ENCODE measurements around the gene NCOA3.
A peak's percentile ranks its signal among the peaks of the same experiment; 100 is the strongest.

NCOA3 gene

DNA sequence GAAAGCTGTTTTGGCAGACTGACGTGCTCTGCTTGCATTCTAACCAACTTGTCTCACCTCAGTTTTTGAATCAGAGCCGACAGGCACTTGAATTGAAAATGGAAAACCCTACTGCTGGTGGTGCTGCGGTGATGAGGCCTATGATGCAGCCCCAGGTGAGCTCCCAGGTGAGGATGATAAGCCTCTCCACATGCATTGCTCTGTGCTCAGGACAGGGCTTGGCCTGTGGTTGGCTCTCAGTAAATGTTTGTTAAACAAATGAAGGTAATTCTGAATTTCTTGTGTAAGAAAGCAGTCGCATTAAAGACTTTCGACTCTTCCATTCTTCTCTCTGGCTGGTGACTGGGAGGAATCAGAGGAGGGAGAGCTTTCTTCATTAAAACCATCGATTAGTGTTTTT lies 147.3 kb downstream of the NCOA3 start:
- no peak for DNase-seq

DNA sequence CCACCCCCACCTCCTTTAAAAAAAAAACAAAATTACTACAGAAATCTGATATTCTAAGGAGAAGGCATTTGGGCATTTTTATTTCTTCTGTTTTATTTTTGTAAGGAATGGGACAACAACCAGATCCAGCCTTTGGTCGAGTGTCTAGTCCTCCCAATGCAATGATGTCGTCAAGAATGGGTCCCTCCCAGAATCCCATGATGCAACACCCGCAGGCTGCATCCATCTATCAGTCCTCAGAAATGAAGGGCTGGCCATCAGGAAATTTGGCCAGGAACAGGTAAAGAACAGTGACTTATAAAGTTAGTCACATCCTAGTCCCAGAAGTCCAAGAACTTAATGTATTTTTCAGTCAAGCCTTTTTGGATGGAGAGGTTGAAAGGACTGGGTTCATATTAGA lies 150.6 kb downstream of the NCOA3 start:
- DNase-seq, result no peak

DNA sequence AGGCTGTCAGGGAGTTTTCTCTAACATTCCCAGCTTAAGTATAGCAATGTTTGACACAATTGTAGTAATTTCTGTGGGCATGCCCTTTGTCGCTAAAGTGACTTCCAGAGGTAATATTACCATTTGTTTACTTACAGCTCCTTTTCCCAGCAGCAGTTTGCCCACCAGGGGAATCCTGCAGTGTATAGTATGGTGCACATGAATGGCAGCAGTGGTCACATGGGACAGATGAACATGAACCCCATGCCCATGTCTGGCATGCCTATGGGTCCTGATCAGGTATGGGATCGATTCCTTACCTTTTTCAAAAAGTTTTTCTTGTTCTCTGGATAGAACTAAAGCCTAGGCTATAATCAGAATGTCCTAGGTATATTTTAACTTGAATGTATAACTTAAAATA lies 151.1 kb downstream of the NCOA3 start:
- no peak for DNase-seq

DNA sequence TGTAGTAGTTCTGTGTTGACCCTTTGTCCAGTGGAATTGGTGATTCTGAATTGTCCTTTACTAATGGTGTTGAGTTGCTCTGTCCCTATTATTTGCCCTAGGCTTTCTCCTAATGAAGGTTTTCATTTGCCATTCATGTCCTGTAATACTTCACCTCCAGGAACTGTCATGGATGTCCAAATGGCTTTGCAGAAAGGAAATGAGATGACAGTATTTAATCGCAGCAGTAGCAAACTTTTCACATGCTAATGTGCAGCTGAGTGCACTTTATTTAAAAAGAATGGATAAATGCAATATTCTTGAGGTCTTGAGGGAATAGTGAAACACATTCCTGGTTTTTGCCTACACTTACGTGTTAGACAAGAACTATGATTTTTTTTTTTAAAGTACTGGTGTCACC lies 152.2 kb downstream of the NCOA3 start:
- DNase-seq, result no peak

DNA sequence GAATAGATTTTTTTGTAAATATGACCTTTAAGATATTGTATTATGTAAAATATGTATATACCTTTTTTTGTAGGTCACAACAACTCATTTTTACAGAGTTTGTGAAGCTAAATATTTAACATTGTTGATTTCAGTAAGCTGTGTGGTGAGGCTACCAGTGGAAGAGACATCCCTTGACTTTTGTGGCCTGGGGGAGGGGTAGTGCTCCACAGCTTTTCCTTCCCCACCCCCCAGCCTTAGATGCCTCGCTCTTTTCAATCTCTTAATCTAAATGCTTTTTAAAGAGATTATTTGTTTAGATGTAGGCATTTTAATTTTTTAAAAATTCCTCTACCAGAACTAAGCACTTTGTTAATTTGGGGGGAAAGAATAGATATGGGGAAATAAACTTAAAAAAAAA lies 152.7 kb downstream of the NCOA3 start:
- DNase-seq, result no peak

DNA sequence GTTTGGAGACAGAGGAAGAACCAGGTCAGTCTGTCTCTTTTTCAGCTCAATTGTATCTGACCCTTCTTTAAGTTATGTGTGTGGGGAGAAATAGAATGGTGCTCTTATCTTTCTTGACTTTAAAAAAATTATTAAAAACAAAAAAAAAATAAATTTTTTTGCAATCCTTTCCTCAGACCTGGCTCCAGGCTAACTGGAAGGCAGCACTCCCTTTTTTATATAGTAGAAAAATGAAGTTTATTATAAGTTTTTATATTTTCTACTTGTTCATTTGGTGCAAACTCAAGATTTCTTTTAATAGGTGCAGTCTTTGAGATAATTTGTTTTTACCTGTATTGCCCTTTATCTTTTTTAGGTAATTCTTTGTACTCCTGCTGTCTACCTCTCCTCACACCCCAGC lies 153.9 kb downstream of the NCOA3 start:
- no peak for DNase-seq

DNA sequence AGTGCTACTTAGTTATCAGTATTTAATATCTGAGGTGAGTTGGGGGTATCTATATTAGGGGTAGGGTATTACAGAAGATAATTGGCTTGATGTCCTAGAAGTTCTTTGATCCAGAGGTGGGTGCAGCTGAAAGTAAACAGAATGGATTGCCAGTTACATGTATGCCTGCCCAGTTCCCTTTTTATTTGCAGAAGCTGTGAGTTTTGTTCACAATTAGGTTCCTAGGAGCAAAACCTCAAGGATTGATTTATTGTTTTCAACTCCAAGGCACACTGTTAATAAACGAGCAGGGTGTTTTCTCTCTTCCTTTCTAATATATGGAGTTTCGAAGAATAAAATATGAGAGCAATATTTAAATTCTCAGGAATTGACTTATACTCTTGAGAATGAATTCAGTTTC lies 154.6 kb downstream of the NCOA3 start:
- DNase-seq, result no peak

DNA sequence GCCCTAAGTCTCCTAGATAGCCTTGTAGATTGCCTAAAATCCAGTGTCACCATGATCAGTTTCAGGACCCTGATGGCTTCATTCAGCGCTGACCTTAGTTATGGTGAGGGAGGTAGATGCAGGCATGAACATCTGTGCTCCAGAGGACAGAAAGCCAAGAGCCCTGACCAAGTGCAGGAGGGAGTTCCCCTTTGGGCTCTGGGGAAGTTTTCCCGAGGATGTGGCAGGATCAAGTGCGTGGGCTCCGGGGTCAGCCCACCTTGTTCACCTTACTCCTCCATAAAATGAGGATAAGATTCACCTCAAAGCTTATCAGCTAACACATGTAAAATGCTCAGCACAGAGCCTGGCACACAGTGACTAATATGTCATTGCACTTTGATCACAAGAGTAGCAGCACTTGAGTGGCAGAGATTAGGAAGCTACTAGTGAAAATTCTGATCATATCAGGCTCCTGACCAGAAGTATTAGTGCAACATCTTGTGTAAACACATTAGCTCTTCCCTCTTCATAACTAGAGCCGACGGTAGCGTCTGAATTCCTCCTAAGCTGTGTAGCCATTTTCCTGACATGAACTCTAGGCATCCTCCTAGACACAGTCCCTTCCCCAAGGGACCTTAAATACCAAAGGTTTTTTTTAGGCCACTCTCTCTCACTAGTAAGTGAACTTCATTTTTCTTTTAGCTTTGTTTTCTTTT lies 158.4 kb downstream of the NCOA3 start:
- no peak for DNase-seq

DNA sequence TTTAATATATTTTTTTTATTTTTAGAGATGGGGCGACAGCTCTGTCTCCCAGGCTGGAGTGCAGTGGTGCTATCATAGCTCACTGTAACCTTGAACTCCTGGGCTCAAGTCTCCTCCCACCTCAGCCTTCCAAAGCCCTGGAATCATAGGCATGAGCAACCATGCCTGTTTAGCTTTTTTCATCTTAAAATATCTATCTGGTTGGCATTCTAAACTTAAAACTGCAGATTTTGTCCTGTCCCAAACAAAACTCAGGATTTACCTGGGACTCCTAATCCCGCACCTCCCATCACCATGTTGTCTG lies 158.9 kb downstream of the NCOA3 start:
- DNase-seq, result no peak

DNA sequence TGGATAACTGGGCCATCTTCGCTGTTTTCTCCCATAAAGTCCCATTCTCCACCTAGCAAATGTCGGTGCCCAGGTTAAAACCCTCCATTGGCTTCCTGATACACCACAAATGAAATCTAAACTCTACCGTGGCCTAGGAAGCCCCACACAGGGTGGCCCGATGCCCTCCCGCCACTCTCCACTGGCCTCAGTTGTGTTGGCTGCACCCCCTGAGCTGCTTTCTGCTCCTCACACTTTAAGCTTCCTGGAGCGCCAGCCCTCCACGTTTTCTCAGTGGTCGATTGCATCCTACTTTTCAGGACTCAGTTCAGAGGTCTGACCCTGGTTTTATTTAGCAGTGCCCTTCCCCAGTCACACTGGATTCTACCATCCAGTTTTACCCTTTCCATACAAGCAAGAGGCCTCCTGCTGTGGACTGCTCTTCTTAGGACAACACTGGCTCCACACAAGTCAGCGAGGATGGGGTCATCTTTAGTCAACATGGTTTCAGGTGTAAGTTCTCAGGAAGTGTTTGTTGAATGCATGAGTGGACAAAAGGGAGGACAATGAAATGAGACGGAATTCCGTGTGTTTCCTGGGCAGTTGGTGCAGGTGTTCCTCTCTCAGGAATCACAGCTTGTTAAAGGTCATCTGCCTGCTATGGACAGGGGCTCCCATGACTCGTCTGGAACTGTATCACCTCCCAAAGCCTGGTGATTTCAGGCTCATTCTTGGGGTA lies 159.5 kb downstream of the NCOA3 start:
- DNase-seq, result no peak

DNA sequence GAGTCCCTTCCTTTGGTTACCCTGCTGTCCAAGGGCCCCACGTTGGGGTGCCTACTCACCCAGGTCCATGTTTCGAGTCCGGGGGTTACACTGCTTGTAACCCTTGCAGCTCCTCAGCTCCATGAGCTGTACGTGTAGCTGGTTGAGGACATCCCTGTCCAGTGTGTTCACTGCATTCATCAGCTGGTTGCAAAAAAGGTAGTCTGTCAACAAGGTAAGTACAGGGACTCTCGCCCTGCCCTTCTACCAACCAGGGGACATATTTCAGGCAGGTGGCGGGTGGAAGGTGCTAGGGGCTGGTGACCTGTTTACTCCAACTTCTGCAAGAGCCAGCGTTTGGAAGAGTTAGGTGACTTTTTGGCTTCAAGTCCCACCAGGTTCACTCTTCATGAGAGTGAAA lies 160.0 kb downstream of the NCOA3 start:
- no peak for DNase-seq

DNA sequence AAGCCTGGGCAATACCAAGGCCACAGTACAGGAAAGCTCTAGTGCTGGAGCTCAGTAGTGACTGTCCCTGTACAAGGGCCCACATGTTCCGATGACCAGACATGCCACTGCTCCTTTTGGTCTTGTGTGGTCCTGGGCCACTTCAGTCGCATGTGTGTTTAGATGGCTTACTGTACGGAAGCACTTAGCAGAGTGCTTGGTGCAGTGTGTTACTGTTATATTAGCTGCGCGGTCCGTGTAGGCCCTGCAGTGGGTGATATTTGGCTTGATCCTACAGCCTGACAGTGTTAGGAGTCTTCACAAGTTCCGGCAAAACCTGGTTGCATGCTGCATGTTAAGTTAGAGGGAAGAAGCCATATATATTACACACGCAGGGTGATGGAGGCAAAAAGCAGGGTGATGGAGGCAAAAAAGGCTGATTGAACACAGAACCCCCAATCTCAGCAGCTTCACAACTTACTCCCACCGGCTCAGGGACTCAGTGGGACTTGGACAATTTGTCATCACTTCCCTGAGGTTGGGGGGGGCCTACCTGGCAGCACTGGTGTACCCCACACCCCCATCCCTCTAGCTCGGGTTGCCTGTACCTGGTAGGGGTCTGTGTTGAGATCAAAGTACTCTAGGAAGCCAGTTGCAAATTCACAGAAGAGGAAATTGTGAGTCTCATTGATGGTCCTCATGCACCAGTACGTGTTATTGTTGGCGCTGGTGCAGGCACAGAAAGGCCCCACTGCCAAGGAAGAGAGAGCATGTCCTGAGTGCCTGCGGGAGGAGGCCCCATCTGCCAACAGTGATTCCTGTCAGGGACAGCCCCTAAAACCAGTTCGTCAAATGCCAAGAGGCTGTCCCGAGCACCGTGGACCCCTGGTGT lies 161.0 kb downstream of the NCOA3 start:
- DNase-seq, result no peak

DNA sequence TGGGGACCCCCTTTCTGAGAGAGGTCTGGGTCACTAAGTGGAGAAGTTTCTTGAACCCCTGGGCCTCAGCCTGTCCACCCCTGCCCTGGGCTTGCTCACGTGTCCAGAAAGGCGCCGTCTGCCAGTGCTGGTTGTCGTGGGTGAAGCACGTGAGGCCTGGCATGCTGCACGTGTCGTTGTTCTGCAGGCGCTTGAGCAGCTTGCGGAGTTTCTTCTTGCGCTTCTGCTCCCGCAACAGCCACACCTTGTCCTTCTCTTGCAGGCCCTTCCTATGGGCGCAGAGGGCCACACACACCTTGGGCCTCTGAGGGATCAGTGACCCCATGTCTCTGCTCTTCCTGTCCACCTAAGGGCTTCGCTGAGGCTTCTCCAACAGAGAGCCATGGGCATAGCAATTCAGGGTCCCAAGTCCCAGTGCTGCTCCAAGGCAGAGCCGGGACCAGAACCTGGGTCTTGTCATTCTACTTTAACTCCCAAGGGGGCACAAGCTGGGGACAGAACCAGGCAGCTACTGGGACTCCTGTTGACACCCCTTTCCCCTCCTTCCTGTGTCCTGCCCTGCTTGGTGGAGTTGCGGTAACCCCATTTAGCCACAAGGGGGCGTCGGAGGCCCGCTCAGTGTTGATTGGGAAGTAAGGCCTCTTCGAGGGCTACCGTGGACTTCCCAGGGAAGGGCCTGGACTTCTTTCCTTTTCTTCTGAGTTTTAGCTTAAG lies 161.8 kb downstream of the NCOA3 start:
- DNase-seq, result peak; percentile 75

DNA sequence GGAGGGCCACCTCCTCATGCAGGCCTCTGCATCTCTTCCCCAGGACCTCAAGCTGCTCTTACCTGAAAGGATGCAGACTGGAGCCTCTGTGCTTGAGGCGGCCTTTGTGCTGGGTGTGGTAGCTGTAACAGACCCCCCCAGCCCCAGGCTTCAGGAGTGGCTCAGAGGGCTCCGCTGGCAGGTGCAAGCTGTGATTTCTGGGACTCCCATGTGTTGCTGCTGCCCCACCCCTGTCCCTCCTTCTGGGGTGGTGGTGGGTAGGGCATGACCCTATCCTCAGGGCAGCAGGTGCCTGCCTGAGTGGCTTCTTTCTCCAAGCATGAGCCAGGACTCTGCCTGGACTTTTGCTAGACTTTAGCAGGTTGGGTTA lies 162.4 kb downstream of the NCOA3 start:
- no peak for DNase-seq

DNA sequence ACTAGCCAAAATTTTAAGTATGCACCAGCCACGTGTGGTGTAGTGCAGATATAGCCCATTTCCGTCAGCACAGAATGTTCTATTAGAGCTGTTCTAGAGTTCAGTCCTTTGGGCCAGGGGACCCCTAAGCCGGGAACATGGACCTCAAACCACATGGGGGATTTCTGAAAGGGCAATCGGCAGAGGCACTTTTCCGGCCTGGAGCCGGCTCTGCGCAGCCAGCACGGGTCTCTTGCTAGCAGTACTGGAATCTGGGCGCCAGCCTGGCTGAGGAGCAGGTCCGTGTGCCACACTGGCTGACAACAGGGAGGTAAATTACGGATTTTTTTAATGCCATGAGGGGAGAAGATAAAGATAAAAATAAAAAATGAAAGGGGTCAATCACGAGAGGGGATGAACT lies 163.1 kb downstream of the NCOA3 start:
- no peak for DNase-seq

DNA sequence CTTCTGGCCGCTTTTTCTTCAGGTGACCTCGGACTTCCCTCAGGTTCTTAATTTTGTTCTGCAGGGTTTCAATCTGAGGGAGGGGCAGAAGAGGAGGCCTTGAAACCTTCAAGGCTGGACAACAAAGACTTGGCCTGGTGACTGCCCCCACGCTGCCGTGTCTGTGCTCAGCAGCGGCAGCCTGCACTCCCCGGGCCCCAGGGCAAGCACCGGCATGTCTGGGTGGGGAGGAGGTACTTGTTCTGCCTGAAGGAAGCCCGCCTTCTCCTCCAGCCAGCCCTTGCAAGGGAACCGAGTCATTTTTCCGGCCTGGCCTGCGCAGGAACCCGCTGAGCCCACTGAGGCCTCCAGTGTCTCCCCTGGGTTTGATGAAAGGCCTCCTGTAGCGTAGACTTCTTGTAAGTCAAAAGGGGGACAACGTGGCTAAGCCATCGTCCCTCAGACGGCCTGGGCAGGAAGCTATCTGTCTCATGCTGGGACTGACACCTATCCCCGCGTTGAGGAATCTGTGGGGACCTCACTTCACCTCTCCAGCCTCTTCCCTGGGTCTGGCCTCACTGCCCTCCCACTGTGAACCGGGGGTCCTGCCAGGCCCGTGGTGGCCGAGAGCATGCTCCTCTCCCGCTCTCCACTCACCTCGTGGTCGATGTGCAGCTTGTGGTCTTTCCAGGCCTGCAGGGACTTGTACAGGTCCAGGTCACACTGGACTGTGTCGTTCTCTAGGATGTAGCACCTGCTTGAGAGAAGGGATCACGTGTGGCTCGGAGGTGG lies 163.7 kb downstream of the NCOA3 start:
- DNase-seq, result no peak

DNA sequence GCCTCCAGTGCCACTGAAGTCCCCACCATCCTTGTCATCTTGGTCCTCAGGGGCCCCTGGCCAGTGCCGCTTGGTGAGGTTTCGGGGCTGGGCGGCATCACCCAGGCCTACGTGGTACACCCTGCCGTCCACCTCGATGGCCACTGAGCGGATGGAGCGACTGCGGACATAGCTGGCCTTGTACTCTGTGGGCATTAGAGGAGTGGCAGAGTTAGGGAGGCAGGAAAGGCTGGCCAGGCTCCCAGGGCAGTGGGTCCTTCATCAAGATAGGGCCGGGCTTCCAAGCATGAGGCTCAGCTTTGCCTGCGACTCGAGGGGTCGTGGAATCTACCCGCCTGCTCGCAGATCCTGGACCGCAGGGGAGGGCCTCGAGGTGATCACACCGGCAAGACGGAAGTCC lies 164.6 kb downstream of the NCOA3 start:
- no peak for DNase-seq

DNA sequence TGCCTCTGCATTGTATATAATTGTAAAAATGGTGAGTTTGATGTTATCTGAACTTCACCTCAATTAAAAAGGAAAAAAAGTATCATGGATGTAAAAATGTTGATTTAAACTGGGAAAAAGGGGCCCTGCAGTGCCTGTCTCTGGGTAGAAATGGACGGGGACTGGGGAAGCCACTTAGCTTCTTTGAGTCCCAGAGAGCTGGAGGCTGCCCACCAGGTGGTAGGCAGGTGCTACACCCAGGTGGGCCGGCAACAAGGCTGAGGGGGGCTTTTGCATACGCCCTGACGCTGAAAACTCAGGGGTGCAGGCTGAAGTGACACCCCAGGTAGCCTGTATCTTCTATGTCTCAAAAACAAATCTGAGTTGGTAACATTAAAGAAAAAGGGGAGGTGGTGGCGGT lies 165.4 kb downstream of the NCOA3 start:
- no peak for DNase-seq

DNA sequence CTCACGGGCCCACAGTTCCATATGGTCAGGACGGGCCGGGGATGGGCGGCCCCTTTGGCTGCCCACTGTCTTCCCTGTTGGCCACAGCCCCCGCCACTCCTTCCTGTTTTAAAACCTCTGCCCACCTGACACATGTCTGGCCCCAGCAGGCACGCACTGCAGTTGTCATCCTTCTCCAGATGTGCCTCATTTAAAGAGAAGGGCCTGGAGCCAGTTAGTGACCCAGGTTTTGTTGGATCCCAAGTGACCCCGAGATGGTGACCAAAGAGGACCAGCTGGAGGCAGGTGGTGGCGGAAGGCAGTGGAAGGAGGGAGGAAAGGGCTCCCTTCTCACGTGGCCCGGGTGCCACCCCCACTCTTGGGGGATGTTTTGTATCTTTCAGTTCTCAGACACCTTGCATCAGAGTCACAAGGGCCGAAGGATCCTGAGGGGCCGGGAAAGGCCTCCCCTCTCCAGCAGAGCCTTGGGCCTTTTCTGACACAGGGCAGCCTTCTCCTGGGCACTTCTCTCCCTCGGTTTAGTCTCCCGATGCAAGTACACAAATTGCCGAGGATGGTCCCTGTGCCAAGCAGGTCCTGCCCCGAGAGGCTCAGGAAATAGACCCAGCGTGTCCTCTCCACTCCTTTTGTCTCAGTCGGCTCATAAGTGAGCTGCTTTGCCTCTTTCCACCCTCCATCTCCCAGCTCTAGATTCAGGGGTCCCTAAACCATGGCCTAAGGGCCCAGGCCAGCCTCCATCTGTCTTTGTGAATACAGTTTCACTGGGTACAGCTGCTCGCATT lies 166.0 kb downstream of the NCOA3 start:
- DNase-seq, result no peak

DNA sequence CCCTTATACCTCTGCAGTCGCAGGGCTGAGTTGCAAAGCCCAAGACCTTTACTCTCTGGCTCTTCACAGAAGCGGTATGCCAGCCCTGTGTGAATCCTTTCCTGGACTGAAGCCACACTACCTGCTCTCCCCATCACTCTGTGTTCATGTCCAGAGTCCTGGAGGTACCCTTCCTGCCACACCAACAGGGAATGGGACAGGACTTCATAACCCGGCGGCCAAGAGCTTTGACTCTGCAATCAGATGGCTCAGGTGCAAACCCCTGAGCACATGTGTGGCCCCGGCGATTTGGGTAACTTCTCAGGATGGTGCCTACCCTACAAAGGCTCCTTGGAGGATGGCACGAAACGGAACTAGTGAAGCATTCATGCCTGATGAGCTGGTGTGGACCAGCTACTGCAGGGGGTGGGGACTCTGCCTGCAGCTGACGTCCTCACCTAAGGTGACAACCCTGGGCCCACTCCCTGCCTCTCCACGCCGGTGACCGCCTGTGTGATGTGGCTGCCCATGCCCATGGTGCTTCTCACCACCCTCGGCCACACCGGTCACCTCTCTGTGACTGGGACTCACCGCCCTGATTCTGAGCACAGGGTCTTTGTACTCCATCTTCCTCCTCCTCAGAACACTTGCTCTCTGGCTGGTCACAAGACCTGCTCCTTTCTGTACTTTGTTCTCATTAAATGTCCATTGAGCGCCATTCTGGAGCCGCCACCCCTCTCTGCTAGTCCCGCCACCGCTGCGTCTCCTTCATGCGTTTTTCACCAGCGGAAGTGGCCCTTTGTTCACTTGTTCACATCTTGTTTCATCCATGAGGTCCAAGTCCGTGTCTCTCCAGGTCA lies 166.8 kb downstream of the NCOA3 start:
- no peak for DNase-seq

DNA sequence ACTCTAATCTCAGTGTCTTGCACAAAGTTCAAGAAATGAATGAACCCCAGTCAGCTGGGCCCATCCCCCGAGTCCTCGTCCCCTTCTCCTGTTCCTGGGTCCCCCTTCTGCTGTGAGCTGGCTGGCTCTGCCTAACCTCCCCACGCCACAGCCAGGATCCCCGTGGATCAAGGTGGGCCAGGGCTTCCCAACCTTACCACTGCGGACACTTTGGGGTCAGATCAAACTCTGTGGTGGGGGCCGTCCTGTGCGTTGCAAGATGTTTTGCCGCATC lies 167.4 kb downstream of the NCOA3 start:
- DNase-seq, result no peak
